GM18517 (cell line): Measurements from ENCODE around the gene PEX14.

Experiments
- ATAC-seq: cut with Tn5 transposase; IDR thresholded peaks from one replicate; pipeline ENCODE4 v1.9.1; 2021; ENCODE audit warnings: mild to moderate bottlenecking, moderate library complexity; ENCODE audit not compliant: unreplicated experiment

Gene PEX14

GRCh38 chr1:10642403-10643080 lies 167.8 kb downstream of the PEX14 start:
- ATAC-seq: no peak

- no peak for ATAC-seq
Observed at GRCh38 chr1:10643607-10644306, 169.0 kb downstream of the PEX14 start.

GRCh38 chr1:10644307-10645128 lies 169.8 kb downstream of the PEX14 start:
- ATAC-seq: no peak

- ATAC-seq: no peak
Observed at GRCh38 chr1:10646347-10646861, 171.7 kb downstream of the PEX14 start.

GRCh38 chr1:10647414-10648170 lies 172.8 kb downstream of the PEX14 start:
- ATAC-seq: no peak

GRCh38 chr1:10648689-10649516 lies 174.2 kb downstream of the PEX14 start:
- no peak for ATAC-seq

- ATAC-seq: no peak
Observed at GRCh38 chr1:10649517-10650201, 174.9 kb downstream of the PEX14 start.

GRCh38 chr1:10650556-10651388 lies 176.0 kb downstream of the PEX14 start:
- no peak for ATAC-seq

- ATAC-seq: no peak
Observed at GRCh38 chr1:10651389-10651766, 176.6 kb downstream of the PEX14 start.

GRCh38 chr1:10651793-10652192 lies 177.0 kb downstream of the PEX14 start:
- no peak for ATAC-seq

- ATAC-seq: no peak
Observed at GRCh38 chr1:10652626-10653025, 177.9 kb downstream of the PEX14 start.

- no peak for ATAC-seq
Observed at GRCh38 chr1:10653370-10654125, 178.8 kb downstream of the PEX14 start.

GRCh38 chr1:10655002-10655401 lies 180.3 kb downstream of the PEX14 start:
- ATAC-seq: no peak

- ATAC-seq: no peak
Observed at GRCh38 chr1:10656431-10656830, 181.7 kb downstream of the PEX14 start.

GRCh38 chr1:10657088-10657847 lies 182.5 kb downstream of the PEX14 start:
- no peak for ATAC-seq

- ATAC-seq: no peak
Observed at GRCh38 chr1:10658396-10659066, 183.8 kb downstream of the PEX14 start.
